Ovary (tissue), 3 donors: ENCODE measurements around the gene TTLL6.

Experiments
- POLR2A ChIP-seq: fragments of 450-650 bp; IDR thresholded peaks from one replicate; pipeline ENCODE4 v1.6.1; 2017; ENCODE audit warnings: antibody characterized with exemption, mild to moderate bottlenecking, moderate library complexity
- TF ChIP-seq, protein P1 (sequence below), 3 donors: fragments of 450-650 bp in 2 of 3; fragments of 200-600 bp in 1 of 3; IDR thresholded peaks; one replicate each; pipeline versions ENCODE4 v1.5.1 to v1.8.0; 2016 to 2022; ENCODE audit warnings: antibody characterized with exemption in 3 of 3, mild to moderate bottlenecking in 1 of 3
- donor health status: DM: no; HTN: no; CAD: no.

DNA sequence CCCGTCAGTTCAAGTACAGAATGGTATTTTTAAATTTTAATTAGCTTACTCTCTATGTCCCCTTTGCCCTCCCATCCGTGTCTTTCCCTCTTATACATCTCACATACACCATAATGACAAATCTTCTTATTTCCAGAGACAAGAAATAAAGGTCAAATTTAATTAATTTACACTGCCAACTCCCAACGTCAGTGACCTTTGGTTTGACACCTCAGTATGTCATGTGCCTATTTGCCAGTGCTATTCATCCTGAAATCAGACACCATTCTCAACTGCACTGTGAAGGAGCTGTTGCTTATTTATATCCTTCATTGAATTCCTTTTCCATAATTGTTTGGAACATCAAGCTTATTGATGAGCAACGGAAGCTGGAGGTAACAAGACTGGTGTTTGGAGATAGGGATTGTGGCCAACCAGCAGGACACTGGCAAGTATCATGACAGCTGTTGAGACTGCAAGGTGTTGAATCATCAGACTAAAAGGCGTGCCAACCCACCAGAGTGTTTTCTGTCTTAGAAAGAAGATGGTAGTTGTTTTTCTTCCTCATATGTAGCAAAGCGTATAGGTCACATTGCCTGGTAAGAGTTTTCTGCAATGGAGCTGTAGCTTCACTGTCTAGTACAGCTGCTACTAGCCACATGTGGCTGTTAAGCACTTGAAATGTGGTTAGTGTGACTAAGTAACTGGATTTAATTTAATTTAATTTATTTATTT, 26.3 kb upstream of the TTLL6 start:
- TF ChIP-seq, protein P1, sequence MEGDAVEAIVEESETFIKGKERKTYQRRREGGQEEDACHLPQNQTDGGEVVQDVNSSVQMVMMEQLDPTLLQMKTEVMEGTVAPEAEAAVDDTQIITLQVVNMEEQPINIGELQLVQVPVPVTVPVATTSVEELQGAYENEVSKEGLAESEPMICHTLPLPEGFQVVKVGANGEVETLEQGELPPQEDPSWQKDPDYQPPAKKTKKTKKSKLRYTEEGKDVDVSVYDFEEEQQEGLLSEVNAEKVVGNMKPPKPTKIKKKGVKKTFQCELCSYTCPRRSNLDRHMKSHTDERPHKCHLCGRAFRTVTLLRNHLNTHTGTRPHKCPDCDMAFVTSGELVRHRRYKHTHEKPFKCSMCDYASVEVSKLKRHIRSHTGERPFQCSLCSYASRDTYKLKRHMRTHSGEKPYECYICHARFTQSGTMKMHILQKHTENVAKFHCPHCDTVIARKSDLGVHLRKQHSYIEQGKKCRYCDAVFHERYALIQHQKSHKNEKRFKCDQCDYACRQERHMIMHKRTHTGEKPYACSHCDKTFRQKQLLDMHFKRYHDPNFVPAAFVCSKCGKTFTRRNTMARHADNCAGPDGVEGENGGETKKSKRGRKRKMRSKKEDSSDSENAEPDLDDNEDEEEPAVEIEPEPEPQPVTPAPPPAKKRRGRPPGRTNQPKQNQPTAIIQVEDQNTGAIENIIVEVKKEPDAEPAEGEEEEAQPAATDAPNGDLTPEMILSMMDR (IDR thresholded peaks at IDR 0.05): no peak
- TF ChIP-seq POLR2A: no peak
